ENCODE data around the gene BMI1.
A peak's percentile ranks its signal among the peaks of the same experiment; 100 is the strongest.

DNA sequence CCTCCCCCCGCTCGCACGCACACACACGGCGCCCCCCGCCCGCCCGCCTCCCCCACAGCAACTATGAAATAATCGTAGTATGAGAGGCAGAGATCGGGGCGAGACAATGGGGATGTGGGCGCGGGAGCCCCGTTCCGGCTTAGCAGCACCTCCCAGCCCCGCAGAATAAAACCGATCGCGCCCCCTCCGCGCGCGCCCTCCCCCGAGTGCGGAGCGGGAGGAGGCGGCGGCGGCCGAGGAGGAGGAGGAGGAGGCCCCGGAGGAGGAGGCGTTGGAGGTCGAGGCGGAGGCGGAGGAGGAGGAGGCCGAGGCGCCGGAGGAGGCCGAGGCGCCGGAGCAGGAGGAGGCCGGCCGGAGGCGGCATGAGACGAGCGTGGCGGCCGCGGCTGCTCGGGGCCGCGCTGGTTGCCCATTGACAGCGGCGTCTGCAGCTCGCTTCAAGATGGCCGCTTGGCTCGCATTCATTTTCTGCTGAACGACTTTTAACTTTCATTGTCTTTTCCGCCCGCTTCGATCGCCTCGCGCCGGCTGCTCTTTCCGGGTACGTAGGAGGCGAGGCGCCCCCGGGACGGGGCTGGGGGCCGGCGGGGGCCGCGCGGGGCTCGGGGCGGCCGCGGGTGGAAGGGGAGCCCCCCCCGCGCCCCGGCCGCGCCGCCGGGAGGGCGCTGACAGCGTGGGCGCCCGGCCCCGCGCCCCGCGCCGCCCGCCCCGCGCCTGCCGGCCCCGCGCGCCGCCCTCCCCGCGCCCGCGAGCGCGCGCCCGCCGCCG, 441 bp downstream of the BMI1 start:
- TF ChIP-seq, protein P1, sequence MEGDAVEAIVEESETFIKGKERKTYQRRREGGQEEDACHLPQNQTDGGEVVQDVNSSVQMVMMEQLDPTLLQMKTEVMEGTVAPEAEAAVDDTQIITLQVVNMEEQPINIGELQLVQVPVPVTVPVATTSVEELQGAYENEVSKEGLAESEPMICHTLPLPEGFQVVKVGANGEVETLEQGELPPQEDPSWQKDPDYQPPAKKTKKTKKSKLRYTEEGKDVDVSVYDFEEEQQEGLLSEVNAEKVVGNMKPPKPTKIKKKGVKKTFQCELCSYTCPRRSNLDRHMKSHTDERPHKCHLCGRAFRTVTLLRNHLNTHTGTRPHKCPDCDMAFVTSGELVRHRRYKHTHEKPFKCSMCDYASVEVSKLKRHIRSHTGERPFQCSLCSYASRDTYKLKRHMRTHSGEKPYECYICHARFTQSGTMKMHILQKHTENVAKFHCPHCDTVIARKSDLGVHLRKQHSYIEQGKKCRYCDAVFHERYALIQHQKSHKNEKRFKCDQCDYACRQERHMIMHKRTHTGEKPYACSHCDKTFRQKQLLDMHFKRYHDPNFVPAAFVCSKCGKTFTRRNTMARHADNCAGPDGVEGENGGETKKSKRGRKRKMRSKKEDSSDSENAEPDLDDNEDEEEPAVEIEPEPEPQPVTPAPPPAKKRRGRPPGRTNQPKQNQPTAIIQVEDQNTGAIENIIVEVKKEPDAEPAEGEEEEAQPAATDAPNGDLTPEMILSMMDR (IDR thresholded peaks at IDR 0.05): no peak
- TF ChIP-seq POLR2A (IDR thresholded peaks at IDR 0.05): peak in 1 of 2 donors; percentile 14
